Fibroblast of peridontal ligament (primary cell): Measurements from ENCODE around the gene RGCC.
A peak's percentile ranks its signal among the peaks of the same experiment; 100 is the strongest.

Experiments used
- DNase-seq: peaks from one replicate; pipeline ENCODE4 v3.0.0-alpha.2; 2010; ENCODE audit errors: extremely low read depth

Gene RGCC

GRCh38 chr13:41453620-41454019, 3.7 kb upstream of the RGCC start:
- DNase-seq, result no peak

DNA sequence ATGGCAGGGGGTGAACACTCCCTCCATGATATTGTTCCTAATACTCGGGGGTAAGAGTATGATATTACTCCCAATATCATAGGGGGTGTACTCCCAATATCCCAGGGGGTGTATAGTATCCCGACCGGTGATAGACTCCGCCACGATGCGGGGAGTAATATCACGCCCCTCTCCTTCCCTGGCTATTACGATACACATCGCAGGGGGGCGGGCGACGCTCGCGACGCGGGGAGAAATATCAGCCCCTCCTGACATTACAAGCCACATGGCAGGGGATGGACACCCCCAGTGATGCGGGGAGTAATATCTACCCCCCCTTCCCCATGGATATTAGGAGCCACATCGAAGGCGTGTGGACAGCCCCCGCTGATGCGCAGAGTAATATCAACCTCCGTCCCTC, 3.2 kb upstream of the RGCC start:
- DNase-seq, result no peak

DNA sequence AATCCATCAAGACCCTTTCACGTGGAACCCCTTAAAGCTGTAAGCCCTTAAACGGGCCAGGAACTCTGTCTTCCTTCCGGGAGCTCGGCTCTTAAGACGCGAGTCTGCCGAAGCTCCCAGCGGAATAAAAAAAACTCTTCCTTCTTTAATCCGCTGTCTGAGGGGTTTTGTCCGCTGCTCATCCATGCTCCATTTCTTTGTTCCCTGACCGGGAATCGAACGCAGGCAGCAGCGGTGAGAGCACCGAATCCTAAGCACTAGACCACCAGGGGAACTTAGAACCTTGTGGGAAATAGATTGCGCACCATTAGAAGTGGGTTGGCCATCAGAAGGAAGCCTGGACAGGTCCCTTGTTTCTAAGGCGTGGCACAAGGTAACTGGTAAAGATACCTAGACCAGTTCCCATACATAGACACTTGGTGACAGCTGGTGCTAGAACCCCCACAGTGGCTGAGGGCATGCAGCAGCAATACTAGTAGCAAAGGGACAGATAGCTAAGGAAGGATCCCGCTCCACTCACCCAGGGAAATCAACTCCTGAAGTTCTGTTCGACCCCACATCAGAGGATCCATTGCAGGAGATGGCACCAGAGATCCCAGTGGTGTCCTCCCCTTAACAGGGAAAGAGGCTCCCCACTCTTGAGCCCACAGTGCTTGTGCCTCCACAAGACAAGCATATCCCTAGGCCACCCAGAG, 1.5 kb upstream of the RGCC start:
- DNase-seq, result no peak

- DNase-seq, result no peak
Observed at GRCh38 chr13:41457589-41458186, 338 bp downstream of the RGCC start.

DNA sequence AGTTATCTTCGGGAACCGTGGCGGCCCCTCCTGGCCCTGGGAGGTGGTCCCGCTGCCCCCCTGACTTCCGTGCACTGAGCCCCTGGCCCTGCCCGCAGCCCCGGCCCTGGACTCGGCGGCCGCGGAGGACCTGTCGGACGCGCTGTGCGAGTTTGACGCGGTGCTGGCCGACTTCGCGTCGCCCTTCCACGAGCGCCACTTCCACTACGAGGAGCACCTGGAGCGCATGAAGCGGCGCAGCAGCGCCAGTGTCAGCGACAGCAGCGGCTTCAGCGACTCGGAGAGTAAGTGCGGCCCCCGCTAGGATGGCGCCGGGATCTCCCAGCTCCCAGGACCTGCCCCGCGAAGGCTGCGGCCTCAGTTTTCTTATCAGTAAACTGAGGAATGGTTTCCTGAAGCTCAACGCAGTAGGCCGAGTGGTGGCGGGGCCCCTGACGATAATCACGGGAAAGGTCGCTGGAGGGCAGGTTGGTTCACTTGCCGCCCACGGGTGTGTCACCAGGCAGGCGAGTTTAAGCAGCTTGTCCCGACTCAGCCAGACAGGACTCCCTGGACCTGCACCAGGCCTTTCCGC, 924 bp downstream of the RGCC start:
- DNase-seq, result no peak

DNA sequence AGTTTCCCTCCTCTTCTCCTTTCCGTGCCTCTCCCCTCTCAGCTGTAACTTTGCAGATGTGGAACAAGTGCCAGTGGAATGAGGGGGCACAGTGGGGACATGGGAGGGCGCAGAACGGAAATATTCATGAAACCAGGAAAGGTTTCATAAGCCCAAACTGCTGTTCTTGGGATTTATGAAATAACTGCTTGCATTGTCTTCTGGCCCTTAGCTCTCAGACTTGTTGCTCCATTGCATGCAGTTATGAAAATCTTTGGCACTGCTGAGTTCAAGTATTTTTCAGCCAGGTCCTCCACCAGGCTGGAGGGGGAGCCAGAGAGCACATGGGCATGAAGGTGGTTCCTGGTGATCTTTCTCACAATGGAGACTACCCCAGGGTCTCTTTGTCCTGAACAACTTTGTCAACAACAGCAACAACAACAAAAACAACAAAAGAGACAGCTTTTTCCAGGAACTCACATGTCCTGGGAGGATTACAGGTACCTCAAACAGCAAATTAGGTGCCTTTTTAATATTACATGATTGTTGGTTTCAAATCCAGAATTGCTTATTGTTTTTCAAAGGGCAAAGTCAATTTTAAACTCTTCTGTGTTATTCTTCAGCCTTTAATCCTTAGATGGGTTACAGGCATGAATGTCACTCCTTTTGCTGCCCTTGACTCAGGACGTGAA, 1.5 kb downstream of the RGCC start:
- peak; percentile 57 for DNase-seq

GRCh38 chr13:41459432-41460073, 2.2 kb downstream of the RGCC start:
- DNase-seq, result peak; percentile 11

GRCh38 chr13:41460074-41460465, 2.7 kb downstream of the RGCC start:
- DNase-seq, result no peak

DNA sequence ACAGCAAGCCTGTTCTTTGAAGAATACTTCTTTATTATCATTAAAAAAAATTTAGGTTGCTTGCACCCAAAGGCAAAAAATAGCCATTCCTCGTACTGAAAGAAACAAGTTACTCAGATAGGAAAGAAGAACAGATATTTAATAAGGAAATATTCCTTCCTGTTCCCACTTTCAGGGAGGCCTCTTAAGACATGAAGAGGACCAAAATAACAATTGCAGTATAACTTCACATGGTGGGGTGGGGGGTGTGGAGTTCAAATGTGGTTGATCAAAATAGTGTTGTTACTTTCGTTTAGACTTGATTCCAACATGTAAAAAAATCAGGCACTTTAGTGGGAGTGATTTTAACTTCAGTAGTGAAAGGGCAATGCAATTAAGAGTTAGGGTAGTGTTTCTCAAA, 3.6 kb downstream of the RGCC start:
- no peak for DNase-seq

DNA sequence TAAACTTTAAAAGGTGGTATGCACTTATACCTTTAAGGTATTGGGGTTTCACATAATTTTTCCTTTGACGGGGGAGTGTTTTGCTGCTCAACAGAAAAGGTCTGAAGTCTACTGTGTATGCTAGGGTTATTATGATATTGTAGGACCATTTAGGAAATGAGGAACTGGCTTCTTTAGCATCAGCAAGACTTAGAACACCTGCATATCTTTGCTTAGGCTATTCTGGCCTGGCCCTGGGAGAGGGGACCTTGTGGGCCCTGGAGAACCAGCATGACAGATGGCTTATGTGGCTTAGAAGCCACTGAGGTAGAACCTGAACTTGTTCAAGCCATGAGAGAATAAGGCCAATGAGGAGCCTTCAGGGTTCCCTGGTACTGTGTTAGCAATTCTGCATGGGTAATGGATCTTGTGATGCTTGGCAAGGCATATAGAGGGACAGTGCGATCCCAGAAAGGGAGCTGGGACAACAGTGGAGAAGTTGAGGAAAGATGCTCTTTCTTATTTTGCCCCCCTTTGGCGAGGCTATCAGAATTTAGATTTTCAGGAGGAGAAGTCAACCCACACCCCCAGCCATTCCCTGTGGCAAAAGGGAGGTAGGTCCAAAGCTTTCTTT, 4.3 kb downstream of the RGCC start:
- no peak for DNase-seq

- no peak for DNase-seq
Observed at GRCh38 chr13:41462427-41462826, 5.1 kb downstream of the RGCC start.

GRCh38 chr13:41463838-41464602, 6.7 kb downstream of the RGCC start:
- no peak for DNase-seq

- peak; percentile 62 for DNase-seq
Observed at GRCh38 chr13:41465241-41465847, 8.0 kb downstream of the RGCC start.

- DNase-seq, result no peak
Observed at GRCh38 chr13:41465898-41466320, 8.6 kb downstream of the RGCC start.

DNA sequence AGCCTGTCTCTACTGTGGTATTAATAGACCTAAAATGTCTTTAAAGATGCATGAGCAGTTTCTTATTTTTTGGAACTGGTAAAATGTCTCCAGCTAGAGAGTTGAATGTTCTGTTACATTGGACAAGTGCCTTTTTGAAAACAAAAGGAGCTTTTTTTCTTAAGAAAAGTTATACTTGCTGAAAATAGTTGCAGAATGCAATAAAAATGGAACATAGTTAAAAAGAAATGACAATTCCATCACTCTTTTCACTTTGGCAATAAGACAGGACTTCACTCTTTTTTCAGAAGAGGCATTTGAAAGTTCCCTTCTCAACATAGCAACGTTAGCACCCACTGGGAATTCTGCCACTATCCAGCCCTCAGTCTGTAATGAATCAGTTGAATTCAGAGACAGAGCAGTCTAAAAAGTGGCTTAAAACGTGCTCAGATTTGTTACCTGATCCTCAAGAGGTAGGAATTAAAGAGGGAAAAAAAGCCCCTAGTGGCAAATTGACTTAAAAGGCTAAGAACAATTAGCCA, 10.1 kb downstream of the RGCC start:
- DNase-seq, result no peak

GRCh38 chr13:41468631-41469030, 11.3 kb downstream of the RGCC start:
- DNase-seq, result no peak

DNA sequence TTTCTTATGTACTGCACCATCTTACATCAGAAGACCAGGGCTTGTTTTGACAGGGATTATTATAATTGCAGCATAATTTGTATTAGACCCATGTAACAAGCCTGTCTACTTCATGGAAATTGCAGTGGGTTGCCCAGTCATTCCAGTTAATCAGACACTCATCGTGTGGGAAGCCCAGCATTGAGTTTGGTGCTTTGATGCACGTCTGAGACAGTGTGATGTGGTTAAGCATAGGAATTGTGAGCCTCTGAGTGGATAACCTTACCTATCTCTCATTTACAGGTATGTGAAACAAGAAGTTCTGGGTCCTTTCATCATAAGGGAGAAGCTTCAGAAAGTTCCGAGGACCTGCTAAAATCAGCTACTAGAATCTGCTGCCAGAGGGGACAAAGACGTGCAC, 12.8 kb downstream of the RGCC start:
- no peak for DNase-seq

DNA sequence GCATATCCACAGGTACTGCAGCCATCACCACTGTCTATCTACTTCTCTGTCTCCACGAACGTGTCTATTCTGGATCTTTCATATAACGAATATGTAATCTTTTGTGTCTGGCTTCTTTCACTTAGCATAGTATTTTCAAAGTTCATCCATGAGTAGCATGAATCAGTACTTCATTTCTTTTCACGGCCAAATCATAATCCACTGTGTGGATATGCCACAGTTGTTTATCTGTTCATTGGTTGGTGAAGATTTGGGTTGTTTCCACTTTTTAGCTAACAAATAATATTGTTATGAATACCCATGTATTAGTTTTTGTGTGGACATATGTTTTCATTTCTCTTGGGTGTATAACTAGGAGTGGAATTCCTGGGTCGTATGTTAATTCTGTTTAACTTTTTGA, 14.4 kb downstream of the RGCC start:
- no peak for DNase-seq

- no peak for DNase-seq
Observed at GRCh38 chr13:41487222-41487621, 29.9 kb downstream of the RGCC start.

DNA sequence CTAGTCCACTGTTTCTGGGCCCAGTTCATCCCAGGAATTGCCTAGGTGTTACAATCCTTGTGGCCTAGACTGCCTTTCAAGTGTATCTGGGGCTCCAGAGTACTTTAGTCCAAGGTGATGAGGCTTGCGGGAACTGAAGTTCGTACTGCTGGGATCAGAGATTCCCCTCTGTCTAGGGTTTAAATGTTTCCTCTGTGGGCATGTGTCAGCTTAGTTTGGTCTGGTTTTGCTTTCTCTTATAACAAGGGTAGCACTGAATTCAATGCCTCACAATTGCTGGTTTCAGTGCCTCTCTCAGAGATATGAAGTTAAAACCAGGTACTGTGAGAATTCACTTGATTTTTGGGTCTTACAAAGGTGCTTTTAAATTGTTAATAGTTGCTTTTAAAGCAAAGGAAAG, 30.8 kb downstream of the RGCC start:
- no peak for DNase-seq
